IPS-18c (cell line): Measurements from ENCODE around the gene RSPH9.
"Not testable (repeated sequence)": the region's sequence is repeated elsewhere in the genome, so short reads cannot be mapped to it uniquely, and the experiment has no call there.

Source experiments
- H3K4me3 ChIP-seq: 2 replicates; pipeline ENCODE4 v1.7.0; 2013; ENCODE audit warnings: low read depth, mild to moderate bottlenecking, low read length, moderate library complexity; ENCODE audit not compliant: insufficient read depth
- H3K9me3 ChIP-seq: one replicate; pipeline ENCODE4 v1.6.1; 2013; ENCODE audit warnings: mild to moderate bottlenecking, low read length, moderate library complexity; ENCODE audit not compliant: control insufficient read depth, insufficient read depth

Gene RSPH9

DNA sequence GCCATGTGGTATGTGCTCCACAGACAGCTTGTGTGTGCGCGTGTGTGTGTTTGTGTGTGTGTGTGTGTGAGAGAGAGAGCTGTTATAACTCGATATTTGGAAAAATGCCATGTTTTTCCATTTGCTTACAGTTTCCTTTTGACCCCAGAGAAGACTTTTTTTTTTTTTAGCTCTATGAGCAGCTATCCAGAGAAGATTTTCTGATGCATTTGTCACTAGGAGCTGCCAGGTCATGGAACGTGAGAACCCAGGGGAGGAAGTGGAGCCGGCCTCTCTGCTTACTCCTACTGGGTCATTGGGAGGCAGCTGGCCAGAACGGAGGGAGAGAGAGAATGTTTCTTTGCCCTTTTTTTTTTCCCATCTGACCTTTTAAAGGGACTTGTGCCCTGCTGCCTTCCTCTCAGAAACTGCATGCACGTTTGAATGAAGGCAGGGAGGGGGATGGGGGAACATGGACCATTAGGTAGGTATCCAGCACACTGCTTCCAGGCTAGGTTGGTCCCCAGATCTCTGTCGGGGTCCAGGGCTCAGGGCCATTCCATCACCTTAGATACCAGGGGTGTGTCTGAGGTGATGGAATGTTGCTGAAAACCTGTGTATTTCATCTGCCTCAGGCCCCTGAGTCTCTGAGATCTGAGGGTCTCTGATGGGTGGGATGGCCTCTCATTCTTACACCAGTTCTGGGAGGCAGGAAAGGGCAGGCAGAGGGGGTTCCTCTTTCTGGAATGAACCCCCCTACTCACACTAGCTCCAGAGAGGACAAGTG is 53.9 kb downstream of the RSPH9 start:
- Histone ChIP-seq H3K9me3 (no peaks in the 10 kb centered on the region), H3K4me3 (no peak overlapping the region; the same call in 1 of the 2 replicates)

DNA sequence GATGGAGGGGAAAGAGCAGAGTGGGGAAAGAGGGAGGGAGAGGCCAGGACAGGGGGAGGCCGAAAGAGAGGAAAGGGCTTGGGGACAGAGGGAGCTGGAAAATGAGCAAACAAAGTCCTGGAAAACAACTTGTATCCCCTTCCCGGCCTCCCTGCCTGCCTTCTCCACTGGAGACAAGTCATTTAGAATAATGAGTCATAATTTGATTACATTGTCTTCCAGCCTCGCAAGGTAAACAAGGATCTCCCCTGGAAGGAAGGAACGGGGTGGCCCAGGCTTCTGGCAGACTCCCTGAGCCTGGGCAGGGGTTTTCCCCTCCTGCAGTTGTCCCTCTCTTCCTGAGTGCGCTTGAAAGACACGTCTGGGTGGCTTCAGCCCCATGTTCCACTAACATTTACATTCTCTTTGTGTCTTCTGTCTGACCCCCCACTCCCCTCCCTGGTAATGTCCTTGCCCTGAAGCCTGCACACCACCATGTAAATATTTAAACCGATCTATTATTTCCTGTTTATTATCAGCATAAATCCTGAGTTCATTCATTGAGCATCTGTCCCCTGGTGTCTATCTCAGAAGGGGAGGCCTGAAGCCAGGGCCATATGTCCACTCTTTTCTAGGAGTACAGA is 54.8 kb downstream of the RSPH9 start:
- Histone ChIP-seq H3K4me3 (no peak overlapping the region), H3K9me3 (no peaks in the 10 kb centered on the region)

DNA sequence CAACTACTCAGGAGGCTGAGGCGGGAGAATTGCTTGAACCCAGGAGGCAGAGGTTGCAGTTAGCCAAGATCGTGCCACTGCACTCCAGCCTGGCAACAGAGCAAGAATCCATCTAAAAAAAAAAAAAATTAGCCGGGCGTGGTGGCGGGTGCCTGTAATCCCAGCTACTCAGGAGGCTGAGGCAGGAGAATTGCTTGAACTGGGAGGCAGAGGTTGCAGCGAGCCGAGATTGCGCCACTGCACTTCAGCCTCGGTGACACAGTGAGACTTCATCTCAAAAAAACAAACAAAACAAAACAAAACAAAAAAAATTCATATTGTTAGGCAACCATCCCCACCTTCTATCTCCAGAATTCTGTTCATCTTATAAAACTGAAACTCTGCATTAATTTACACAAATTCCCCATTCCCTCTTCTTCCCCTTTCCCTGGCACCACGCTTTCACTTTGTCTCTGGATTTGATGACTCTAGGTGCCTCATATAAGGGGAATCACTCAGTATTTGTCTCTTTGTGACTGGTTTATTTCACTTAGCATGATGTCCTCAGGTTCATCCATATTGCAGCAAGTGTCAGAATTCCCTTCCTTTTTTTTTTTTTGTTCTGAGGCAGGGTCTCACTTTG is 56.2 kb downstream of the RSPH9 start:
- not testable (repeated sequence) for H3K4me3 ChIP-seq, H3K9me3 ChIP-seq

DNA sequence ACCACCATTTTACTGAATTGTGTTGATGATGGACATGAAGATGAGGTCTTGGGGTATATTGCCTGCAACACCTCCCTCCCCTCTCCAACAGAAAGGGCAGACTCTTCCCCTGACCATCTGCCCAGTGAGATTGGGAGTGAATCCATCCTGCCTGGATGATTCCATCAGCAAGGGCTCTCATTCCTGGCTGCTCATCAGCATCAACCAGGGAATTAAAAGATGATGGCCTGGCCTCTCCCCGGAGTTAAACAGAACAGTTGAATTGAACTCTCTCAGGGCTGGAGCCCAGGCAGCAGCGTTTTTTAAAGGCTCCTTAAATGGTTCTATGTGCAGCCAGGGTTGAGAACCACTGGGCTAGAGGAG is 57.3 kb downstream of the RSPH9 start:
- no peaks in the 10 kb centered on the region for H3K9me3 ChIP-seq
- H3K4me3 ChIP-seq: no peak overlapping the region

DNA sequence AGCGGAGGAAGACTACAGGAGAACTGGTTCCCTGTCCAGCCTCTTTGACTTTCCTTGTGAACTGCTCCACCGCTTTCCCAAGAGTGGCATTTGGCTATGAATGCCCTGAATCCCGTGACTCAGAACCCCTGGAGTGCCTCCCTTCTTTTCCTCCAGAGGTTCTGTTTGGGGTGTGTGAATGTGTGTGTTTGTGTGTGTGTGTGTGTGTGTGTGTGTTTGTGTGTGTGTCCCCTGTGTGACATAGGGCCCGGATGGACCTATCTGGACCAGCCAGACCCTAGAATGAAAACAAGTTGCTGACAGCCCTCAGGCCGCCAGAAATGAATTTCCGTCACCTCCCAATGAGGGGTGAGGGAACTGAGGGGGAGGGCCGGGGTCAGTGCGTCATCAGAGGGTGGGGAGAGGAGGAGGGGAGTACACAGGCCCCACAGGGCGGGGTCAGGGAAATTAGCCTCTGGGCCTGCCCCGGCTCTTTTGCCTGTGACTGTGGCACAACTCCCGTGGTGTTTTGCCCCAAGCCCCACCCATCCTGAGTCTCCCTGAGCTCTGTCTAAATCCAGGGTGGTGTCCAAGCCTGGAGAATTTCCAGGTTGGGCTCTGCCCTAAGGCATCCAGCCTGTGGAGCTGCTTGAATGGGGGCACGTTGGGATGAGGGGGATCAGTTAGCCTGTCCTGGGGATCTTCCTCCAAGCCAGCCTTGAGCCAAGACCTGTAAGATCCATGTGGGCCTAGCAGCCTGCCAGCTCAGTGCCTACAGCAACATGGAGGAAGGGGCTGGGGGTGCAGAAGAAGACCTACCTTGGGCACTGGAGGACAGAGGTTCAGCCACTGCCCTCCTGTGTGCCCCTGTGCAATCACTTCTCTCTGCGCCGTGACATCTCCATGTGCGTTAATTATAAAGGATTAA is 58.0 kb downstream of the RSPH9 start:
- Histone ChIP-seq H3K4me3 (no peak overlapping the region), H3K9me3 (no peaks in the 10 kb centered on the region)

DNA sequence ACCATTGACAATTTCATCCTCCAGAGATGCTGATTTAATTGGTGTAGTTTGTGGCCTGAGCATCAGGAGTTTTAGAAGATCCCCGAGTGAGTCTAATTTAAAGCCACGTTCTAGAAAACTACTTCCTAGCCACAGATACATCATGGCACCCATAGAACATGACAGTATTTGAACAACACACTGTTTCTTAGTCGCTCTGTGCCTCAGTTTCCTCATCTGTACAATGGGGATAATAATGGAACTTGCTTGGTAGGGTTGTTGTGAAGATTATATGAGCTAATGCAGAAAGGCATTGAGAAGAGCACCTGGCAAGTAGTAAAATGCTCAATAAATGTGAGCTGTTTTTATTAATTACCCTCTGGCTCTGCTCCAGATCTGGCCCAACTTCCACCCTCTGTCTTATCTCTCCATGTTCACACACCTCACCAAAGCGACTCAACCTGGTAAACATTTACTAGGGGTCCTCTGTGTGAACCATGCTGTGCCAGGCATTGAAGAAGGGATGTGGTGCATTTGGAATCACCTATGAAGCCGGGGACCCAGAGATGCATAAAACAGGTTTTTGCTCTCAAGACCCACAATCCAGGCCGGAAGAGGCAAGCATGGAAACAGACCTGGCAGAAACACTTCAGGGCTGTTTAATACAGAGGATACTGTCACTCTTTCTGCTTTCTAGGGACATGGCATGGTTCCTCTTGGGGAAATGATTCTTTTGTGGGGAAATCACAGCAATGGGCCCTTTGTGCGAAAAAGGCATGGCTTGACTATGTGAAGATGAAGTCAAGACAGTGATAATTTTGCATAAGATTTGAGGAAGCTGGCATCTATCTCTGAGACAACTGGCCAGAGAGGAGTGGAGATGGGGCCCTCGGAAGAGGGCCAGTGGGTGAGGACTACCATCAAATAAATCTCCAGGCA is 58.9 kb downstream of the RSPH9 start:
- Histone ChIP-seq H3K4me3 (no peak overlapping the region), H3K9me3 (no peaks in the 10 kb centered on the region)

DNA sequence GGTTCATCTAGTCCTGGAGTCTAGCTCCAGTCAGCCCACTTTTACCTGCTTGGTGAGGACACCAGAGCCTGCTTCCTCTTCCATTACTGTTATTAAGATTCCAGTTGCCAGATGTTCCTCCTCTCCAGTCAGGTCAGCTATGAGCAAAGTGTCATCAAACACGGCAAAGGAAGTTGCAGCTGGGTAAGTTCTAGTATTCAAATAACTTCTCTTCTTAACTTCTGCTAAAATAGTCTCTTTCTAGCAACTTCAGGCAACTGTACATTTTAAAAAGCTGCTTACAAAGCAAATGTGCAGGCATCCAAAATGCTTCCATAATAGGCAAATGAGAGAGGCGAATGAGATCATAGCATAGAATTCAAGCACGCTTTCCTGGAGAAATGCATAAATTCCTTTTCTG is 61.2 kb downstream of the RSPH9 start:
- no peak overlapping the region for H3K4me3 ChIP-seq
- no peaks in the 10 kb centered on the region for H3K9me3 ChIP-seq

DNA sequence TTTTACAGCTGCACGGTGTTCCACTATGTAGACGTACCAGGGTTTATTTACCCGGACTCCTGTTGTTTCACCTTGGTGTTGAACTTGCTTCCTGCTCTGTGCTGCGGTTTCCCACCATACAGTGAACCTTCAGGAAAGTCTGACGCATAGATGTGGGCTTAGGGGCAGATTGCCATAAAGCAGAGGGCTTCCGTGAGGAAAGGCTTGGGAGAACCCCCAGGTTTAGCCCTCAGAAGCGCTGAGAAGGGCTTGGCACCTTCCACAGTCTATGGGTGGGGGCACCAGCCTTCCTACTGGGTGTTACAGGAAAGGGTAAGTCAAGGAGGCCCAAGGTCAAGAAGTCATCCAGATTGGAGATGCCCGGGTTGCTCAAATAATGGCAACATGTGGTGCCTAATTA is 62.0 kb downstream of the RSPH9 start:
- no peaks in the 10 kb centered on the region for H3K9me3 ChIP-seq
- no peak overlapping the region for H3K4me3 ChIP-seq

DNA sequence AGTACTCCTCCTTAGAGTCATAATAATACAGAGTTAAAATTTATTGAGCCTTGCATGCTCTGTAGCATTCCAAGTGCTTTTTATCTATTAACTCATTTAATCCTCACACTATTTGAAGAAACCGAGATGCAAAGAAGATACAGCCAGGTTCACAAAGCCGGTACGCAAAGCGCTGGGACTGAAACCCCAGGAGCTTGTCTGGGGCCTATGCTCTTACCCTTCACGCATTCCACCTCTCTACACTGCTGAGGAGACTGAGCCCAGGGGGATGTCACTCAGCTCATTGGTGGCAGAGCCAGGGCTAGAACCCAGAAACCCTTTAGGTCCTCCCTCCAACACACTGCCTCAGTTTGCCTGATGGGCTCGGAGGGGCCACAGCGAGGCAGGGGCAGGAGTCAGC is 62.4 kb downstream of the RSPH9 start:
- H3K4me3 ChIP-seq: no peak overlapping the region
- H3K9me3 ChIP-seq: no peaks in the 10 kb centered on the region

DNA sequence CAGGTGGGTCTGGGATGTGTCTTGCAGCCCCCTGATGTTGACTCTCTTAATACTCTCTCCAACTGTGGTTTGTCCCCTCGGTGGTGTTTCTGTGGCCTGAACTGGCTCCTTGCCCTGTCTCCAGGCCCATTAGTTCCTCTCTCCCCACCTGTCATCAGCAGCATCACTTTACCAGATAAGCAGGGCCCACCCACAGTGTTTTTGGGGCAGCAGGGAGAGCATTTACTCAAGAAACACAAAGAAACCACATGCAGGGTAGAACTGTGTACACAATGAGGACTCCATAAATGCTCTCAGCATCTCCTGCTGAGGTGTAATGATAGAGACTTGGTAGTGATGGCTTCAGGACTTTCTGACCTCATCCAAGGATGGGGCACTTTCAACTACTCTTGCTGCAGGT is 62.9 kb downstream of the RSPH9 start:
- H3K9me3 ChIP-seq: no peaks in the 10 kb centered on the region
- no peak overlapping the region for H3K4me3 ChIP-seq

DNA sequence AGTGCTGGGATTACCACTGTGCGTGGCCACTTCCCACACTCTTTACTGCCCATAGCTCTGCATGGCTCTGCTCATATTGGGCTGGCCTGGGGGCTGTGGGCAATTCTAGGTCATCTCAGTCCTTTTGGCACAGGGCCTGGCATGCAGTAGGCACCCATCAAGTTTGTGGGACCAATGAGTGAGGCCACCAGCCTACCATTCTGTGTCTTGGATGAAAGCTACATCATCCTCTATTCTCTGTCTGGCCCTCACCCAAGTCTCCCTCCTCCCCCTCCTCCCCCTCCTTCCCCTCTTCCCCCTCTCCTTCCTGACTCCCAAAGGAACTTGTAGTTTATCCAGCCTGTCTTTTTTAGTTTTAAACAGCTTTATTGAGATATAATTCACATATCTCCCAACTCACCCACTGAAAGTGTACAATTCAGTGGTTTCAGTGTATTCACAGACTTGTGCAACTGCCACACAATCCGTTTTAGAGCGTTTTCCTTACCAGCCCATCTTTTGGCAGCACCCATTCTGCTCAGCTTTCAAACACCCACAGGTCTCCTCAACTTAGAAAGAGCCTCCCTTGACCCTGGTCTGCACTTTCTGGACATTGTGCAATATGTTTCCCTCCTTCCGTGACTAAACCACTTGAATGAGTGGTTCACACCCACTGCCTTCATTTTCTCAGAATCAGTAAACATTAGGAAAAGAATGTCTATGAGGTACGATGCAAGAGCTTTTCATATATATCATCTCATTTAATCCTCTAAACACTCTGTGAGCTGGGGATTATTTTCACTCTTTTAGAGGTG is 64.2 kb downstream of the RSPH9 start:
- Histone ChIP-seq H3K4me3 (no peak overlapping the region), H3K9me3 (no peaks in the 10 kb centered on the region)

DNA sequence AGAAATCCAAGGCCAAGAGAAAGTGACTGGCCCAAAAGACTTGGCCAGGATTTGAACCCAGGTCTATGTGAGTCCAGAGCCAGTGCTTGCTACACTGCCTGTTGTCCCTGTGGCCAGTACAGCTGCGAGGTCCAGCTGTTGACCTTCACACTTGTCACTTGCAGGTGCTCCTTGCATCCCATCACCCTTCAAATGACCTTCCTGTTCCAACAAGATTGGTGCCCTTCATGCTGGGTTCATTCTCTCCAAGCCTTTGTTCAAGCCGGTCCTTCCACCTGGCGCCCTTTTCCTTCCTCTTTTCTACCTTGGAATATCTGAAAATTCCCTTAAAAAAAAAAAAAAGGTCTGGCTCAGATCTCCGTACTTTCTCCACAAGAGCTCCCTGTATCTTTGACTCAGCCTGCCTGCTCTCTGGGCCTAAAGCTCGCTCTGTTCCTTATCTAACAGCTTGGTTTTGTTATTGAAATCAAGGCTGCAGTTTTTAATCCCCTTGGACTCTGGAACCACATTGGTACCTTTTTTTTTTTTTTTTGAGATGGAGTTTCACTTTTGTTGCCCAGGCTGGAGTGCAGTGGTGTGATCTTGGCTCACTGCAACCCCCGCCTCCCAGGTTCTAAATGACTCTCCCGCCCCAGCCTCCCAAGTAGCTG is 64.9 kb downstream of the RSPH9 start:
- Histone ChIP-seq H3K4me3 (no peak overlapping the region), H3K9me3 (no peaks in the 10 kb centered on the region)

DNA sequence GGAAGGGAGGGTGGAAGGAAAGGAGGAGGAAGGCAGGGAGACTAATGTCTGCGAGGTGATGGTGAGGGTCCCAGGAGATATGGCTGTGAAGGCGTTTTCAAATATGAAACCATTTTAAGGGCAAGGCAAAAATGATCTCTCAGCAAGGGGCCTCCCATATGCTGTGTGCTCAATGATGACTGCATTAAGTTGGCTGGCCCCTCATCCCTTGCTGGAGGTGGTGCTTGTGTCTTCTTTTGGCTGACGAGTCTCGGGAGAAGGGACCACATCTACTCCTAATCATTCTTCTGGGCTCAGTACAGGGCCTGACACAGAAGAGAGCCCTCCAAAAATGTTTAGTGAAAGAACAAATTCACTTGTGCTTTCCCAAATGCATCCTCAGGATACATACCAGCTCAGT is 65.7 kb downstream of the RSPH9 start:
- Histone ChIP-seq H3K4me3 (no peak overlapping the region), H3K9me3 (no peaks in the 10 kb centered on the region)

DNA sequence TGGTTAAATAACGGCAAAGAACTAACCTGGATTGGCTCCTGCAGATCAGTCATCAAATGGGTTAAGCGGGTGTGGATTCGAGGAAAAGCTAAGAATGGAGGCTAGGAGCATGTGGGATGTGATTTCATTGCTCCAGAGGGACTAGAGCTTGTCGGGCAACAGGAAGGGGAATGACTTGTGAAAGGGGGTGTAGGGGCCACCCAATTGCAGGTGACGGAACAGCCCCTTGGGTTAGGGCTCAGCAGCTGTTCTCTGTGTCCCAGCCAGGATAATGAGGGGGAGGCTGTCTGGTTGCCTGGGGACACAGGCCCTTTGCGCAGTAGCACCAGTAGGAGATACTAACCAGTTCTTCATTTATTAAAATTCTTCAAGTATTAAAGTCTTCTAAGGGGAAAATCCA is 67.7 kb downstream of the RSPH9 start:
- H3K4me3 ChIP-seq: no peak overlapping the region
- no peaks in the 10 kb centered on the region for H3K9me3 ChIP-seq

DNA sequence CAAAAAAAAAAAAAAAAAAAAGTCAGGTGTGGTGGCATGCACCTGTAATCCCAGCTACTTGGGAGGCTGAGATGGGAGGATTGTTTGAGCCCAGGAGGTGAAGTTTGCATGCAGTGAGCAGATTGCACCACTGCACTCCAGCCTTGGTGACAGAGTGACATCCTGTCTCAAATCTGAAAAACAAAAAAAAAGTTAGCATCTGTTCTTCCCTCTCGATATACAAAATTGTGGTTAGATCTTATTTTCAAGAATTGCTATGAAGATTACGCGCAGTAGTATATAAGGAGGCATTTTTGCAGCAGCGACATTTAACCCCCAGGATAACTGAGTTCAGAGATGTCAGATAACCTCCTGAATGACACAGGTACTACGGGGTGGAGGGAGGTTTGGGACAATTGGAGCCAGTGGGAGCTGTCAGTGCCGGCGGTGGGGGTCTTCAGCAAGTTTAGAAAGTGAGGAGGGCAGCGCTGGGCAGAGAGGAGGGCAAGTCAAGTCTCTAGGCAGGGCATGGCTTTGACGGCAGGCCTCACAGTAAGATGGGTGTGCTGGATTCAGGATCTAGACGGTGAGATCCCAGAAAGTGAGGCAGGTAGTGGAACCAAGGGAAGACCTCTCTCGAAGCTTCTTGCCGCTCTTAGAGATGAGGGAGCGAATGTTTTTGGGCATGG is 68.9 kb downstream of the RSPH9 start:
- no peaks in the 10 kb centered on the region for H3K9me3 ChIP-seq
- H3K4me3 ChIP-seq: no peak overlapping the region
